PFSK-1 (cell line): ENCODE results near the gene PGBD5.

Experiments
- SIN3A ChIP-seq: IDR thresholded peaks from 2 replicates; pipeline ENCODE4 v1.6.1; 2012; ENCODE audit warnings: mild to moderate bottlenecking, low read length, moderate library complexity, borderline replicate concordance; ENCODE audit not compliant: insufficient read depth
- TAF1 ChIP-seq: IDR thresholded peaks from 2 replicates; pipeline ENCODE4 v1.6.1; 2012; ENCODE audit warnings: low read length, control low read depth, borderline replicate concordance; ENCODE audit not compliant: insufficient read depth

DNA sequence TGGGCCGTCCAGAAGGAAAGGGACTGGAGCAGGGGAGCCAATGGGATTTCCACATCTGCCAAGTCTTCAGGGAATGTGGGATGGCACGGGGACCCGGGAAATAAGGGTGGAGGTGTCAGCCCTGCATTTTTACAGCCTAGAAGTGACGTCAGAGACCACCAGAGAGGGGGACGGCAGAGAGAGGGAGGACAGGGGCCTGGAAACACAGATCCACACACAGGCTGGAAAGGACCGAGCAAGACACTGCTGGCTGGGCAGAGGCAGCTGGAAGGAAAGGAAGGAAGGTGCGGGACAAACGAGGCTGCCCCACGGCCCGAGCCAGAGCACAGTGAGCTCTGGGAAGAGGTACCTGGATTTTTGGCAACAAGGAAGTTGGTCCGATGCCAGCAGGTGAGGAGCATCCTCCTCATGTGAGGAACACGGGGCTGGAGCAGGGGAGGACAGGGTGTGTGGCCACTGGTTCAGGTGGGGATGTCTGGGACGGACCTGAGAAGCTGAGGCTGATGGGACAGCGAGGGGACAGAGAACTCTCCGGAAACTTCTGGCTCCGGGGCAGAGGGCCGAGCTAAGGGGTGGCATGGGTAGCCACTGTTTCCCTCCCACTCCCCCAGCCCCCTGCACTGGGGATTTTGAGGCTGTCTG lies 138.3 kb downstream of the PGBD5 start:
- TF ChIP-seq TAF1 (no peak), SIN3A (no peak)
